ENCODE data around the gene DNAJC12.
"Not testable (repeated sequence)": the region's sequence is repeated elsewhere in the genome, so short reads cannot be mapped to it uniquely, and the experiment has no call there.

Gene DNAJC12

GRCh38 chr10:67772894-67773511, 65.0 kb downstream of the DNAJC12 start:
- no peak overlapping the region for H3K9ac ChIP-seq (ENCODE audit: low read depth, low read length)
- H3K9me3 ChIP-seq (ENCODE audit: control insufficient read depth, insufficient read depth, low read length) = no peaks in the 10 kb centered on the region
- no peaks in the 10 kb centered on the region for H3K36me3 ChIP-seq (ENCODE audit: insufficient read depth, low read length)
- H3K4me1 ChIP-seq (ENCODE audit: insufficient read depth, low read length) = no peaks in the 10 kb centered on the region

GRCh38 chr10:67772151-67772550, 65.8 kb downstream of the DNAJC12 start:
- no peaks in the 10 kb centered on the region for H3K4me1 ChIP-seq (ENCODE audit: insufficient read depth, low read length)
- H3K9ac ChIP-seq (ENCODE audit: low read depth, low read length) = no peak overlapping the region
- no peaks in the 10 kb centered on the region for H3K36me3 ChIP-seq (ENCODE audit: insufficient read depth, low read length)
- no peaks in the 10 kb centered on the region for H3K9me3 ChIP-seq (ENCODE audit: control insufficient read depth, insufficient read depth, low read length)

GRCh38 chr10:67771200-67771599, 66.8 kb downstream of the DNAJC12 start:
- H3K9ac ChIP-seq (ENCODE audit: low read depth, low read length) = no peak overlapping the region
- no peaks in the 10 kb centered on the region for H3K36me3 ChIP-seq (ENCODE audit: insufficient read depth, low read length)
- H3K4me1 ChIP-seq (ENCODE audit: insufficient read depth, low read length) = no peaks in the 10 kb centered on the region
- H3K9me3 ChIP-seq (ENCODE audit: control insufficient read depth, insufficient read depth, low read length) = no peaks in the 10 kb centered on the region

GRCh38 chr10:67770537-67770936, 67.5 kb downstream of the DNAJC12 start:
- H3K36me3 ChIP-seq (ENCODE audit: insufficient read depth, low read length) = no peaks in the 10 kb centered on the region
- no peaks in the 10 kb centered on the region for H3K4me1 ChIP-seq (ENCODE audit: insufficient read depth, low read length)
- no peaks in the 10 kb centered on the region for H3K9me3 ChIP-seq (ENCODE audit: control insufficient read depth, insufficient read depth, low read length)
- no peak overlapping the region for H3K9ac ChIP-seq (ENCODE audit: low read depth, low read length)

GRCh38 chr10:67767244-67767643, 70.7 kb downstream of the DNAJC12 start:
- no peaks in the 10 kb centered on the region for H3K36me3 ChIP-seq (ENCODE audit: insufficient read depth, low read length)
- H3K9ac ChIP-seq (ENCODE audit: low read depth, low read length) = no peak overlapping the region
- no peaks in the 10 kb centered on the region for H3K9me3 ChIP-seq (ENCODE audit: control insufficient read depth, insufficient read depth, low read length)
- no peaks in the 10 kb centered on the region for H3K4me1 ChIP-seq (ENCODE audit: insufficient read depth, low read length)

GRCh38 chr10:67764012-67764822, 73.8 kb downstream of the DNAJC12 start:
- Histone ChIP-seq H3K9ac (ENCODE audit: low read depth, low read length) (peak overlapping the region; percentile 89), H3K9me3 (ENCODE audit: control insufficient read depth, insufficient read depth, low read length) (no peaks in the 10 kb centered on the region), H3K4me1 (ENCODE audit: insufficient read depth, low read length) (no peaks in the 10 kb centered on the region), H3K36me3 (ENCODE audit: insufficient read depth, low read length) (no peaks in the 10 kb centered on the region)

GRCh38 chr10:67763499-67764011, 74.4 kb downstream of the DNAJC12 start:
- Histone ChIP-seq H3K4me1 (ENCODE audit: insufficient read depth, low read length) (no peaks in the 10 kb centered on the region), H3K9me3 (ENCODE audit: control insufficient read depth, insufficient read depth, low read length) (no peaks in the 10 kb centered on the region), H3K36me3 (ENCODE audit: insufficient read depth, low read length) (no peaks in the 10 kb centered on the region), H3K9ac (ENCODE audit: low read depth, low read length) (peak overlapping the region; percentile 89)

GRCh38 chr10:67762567-67762966, 75.4 kb downstream of the DNAJC12 start:
- not testable (repeated sequence) for H3K9me3 ChIP-seq (ENCODE audit: control insufficient read depth, insufficient read depth, low read length); H3K9ac ChIP-seq (ENCODE audit: low read depth, low read length); H3K36me3 ChIP-seq (ENCODE audit: insufficient read depth, low read length); H3K4me1 ChIP-seq (ENCODE audit: insufficient read depth, low read length)

GRCh38 chr10:67760272-67760671, 77.7 kb downstream of the DNAJC12 start:
- Histone ChIP-seq H3K36me3 (ENCODE audit: insufficient read depth, low read length) (no peaks in the 10 kb centered on the region), H3K9me3 (ENCODE audit: control insufficient read depth, insufficient read depth, low read length) (no peaks in the 10 kb centered on the region), H3K9ac (ENCODE audit: low read depth, low read length) (no peak overlapping the region), H3K4me1 (ENCODE audit: insufficient read depth, low read length) (no peaks in the 10 kb centered on the region)
